AG09309 (cell line): ENCODE data around the gene CBFB.
A peak's percentile ranks its signal among the peaks of the same experiment; 100 is the strongest.

ENCODE experiments used
- DNase-seq: peaks from one replicate; pipeline ENCODE4 v3.0.0-alpha.2; 2010; ENCODE audit warnings: low read depth
- H3K4me3 ChIP-seq: 2 replicates; pipeline ENCODE4 v1.5.1; 2011; ENCODE audit warnings: mild to moderate bottlenecking, low read depth, low read length, moderate library complexity; ENCODE audit not compliant: control insufficient read depth
- TF ChIP-seq, protein P1 (sequence below): IDR thresholded peaks from 2 replicates; pipeline ENCODE4 v1.5.1; 2011; ENCODE audit warnings: mild to moderate bottlenecking, low read depth, low read length, inconsistent platforms; ENCODE audit not compliant: insufficient read depth, control insufficient read depth; ENCODE audit errors: missing control alignments

CBFB gene

DNA sequence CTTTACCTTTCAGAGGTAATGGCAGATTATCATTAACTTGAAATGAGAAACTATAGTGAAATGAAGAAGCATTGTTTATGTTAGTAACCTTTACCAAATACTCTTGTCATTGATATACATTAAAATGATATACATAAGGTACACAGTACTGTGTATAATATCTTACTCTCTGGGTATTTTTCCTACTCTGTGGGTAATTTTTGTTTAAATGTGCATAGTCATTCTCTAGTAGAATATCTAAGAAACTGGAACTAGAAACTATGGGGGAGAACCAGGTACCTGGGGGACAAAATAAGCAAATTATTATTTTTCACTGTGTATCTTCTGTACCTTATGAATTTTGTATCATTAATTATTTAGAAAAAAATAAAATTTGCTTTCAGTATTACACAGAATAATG is 60.2 kb downstream of the CBFB start:
- DNase-seq: no peak
- no peak overlapping the region for H3K4me3 ChIP-seq
- TF ChIP-seq, protein P1, sequence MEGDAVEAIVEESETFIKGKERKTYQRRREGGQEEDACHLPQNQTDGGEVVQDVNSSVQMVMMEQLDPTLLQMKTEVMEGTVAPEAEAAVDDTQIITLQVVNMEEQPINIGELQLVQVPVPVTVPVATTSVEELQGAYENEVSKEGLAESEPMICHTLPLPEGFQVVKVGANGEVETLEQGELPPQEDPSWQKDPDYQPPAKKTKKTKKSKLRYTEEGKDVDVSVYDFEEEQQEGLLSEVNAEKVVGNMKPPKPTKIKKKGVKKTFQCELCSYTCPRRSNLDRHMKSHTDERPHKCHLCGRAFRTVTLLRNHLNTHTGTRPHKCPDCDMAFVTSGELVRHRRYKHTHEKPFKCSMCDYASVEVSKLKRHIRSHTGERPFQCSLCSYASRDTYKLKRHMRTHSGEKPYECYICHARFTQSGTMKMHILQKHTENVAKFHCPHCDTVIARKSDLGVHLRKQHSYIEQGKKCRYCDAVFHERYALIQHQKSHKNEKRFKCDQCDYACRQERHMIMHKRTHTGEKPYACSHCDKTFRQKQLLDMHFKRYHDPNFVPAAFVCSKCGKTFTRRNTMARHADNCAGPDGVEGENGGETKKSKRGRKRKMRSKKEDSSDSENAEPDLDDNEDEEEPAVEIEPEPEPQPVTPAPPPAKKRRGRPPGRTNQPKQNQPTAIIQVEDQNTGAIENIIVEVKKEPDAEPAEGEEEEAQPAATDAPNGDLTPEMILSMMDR: no peak

DNA sequence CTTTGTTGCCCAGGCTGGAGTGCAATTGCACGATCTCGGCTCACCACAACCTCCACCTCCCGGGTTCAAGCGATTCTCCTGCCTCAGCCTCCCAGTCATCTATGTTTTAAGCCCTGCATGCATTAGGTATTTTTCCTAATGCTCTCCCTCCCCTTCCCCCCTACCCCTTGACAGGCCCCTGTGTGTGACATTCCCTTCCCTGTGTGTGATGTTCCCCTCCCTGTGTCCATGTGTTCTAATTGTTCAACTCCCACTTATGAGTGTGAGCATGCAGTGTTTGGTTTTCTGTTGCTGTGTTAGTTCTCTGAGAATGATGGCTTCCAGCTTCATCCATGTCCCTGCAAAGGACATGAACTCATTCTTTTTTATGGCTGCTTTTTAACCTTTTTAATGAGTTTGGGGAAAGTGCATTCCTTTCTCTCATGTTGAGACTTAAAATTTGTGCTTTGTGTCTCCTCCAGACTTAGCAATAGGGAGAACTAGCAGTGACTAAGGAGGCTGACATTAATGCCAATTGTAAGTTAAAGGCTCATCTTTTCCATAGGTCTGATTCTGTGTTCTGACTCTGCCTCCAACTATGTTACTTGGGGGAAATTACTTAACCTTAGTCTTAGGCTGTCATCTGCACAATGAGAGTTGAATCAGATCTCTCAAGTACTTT is 63.1 kb downstream of the CBFB start:
- no peak overlapping the region for H3K4me3 ChIP-seq
- TF ChIP-seq, protein P1: no peak
- DNase-seq: peak; percentile 68

DNA sequence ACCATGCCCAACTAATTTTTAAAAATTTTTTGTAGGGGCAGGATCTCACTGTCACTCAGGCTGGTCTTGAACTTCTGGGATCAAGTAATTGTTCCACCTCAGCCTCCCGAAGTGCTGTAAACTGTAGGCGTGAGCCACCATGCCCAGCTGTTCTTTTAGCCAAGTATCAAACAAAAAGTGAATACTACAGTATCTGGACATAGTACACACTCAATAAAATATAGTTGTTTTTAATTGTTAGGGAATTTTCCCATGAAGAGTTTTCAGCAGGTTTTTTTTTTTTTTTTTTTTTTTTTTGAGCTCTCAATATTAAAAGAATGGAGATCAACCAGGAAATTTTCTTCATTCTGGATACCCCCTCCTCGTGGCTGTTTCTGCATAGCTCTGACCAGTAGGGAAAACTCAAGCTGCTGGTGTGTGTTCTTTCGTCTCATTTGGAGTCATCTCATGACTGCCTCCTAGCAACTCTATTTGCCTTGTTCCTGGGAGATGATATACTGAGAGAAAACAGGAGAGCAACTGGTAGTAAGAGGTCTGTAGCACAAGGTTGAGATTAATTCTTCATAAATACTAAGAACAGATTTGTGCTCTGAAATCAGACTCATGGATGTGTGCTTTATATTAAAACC is 64.3 kb downstream of the CBFB start:
- DNase-seq: no peak
- H3K4me3 ChIP-seq: no peak overlapping the region
- TF ChIP-seq, protein P1: no peak

DNA sequence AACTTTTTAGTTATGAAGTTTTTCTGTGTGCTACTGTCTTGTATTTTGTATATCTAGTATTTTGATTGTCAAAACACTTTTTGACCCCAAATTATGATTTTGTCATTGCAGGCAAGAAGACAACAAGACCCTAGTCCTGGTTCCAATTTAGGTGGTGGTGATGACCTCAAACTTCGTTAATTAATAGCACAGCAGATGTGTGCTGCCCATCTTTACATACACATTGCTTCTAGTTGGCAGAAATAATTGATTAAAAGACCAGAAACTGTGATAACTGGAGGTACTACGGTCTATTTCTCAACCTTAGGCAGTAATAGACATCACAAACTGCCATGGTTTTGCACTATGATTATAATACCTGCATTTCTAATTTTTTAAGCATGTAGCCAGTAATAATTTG is 69.7 kb downstream of the CBFB start:
- TF ChIP-seq, protein P1: no peak
- DNase-seq: no peak
- H3K4me3 ChIP-seq: no peak overlapping the region

DNA sequence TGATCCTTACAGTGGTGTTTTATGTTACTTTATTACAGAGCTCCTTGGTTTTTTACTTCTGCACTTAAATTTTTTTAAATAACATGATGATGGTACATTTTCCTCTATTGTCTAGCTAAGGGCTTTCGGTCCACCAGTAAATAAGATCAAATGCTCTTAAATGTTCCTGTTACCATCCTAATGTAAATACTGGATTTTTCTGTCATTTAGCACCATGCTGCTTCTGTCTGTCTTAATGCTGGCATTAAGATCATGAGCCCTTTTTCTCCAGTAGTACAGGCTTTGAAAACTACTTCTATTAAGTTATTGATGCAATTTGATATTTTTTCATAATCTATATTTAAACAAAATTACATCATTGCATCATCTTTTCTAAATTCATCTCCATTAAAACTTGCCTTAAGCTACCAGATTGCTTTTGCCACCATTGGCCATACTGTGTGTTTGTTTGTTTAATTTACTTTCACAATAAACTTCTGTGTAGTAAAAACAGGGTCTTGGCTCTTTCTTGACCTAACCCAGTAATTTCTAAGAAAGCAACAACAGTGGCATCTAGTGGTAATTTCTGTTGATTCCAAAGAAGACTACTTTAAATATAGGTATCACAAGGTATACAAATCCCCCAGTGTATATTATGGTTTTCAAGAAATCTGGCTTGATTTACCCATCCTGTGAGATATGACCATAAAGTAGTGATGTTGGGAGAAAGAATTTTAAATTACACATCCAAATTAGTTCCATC is 71.8 kb downstream of the CBFB start:
- H3K4me3 ChIP-seq: no peak overlapping the region
- no peak for DNase-seq
- TF ChIP-seq, protein P1: peak; percentile 36

DNA sequence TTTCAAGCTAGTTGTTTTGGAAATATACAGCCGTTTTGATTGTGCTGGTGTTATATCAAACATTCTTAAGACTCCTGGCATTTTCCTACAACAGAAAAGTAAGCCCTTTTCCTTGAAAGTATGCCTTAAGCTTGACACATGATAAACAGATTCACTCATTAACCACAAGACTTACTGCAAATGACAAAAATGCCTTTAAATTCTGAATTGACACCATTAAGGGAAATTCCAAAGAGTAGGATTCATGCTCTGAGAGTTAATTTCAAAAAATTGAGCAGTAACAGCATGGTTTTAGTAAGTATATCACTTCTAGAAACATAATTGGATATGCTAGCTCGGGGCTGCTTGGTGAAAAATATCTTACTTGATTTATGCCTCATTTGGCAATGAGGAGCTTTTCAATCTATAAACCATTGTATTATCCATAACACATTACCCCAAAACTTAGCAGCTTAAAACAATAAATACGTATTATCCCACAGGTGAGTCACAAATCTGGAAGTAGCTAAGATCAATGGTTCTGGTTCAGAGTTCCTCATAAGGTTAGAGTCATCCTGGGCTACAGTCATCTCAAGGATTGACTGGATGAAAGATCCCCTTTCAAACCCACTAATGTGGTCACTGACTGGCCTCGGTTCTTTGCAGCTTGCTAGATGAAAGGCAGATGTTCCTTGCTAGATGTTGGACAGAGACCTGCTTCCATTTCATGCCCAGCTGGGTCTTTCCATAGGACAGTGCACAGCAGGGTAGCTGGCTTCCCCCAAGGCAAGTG is 72.5 kb downstream of the CBFB start:
- DNase-seq: no peak
- TF ChIP-seq, protein P1: no peak
- no peak overlapping the region for H3K4me3 ChIP-seq
